ENCODE data around the gene UMOD.
"Not testable (repeated sequence)": the region's sequence is repeated elsewhere in the genome, so short reads cannot be mapped to it uniquely, and the experiment has no call there.

DNA sequence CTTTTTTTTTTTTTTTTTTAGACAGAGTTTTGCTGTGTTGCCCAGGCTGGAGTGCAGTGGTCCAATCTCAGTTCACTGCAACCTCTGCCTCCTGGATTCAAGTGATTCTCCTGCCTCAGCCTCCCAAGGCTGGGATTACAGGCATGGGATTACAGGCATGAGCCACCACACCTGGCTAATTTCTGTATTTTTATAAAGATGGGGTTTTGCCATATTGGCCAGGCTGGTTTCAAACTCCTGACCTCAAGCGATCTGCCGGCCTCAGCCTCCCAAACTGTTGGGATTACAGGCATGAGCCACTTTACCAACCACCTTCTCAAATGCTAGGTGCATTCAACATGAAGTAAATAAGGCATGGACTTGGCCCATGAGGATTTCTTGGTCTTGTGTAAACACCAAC is 31.5 kb downstream of the UMOD start:
- TF ChIP-seq, protein P1, sequence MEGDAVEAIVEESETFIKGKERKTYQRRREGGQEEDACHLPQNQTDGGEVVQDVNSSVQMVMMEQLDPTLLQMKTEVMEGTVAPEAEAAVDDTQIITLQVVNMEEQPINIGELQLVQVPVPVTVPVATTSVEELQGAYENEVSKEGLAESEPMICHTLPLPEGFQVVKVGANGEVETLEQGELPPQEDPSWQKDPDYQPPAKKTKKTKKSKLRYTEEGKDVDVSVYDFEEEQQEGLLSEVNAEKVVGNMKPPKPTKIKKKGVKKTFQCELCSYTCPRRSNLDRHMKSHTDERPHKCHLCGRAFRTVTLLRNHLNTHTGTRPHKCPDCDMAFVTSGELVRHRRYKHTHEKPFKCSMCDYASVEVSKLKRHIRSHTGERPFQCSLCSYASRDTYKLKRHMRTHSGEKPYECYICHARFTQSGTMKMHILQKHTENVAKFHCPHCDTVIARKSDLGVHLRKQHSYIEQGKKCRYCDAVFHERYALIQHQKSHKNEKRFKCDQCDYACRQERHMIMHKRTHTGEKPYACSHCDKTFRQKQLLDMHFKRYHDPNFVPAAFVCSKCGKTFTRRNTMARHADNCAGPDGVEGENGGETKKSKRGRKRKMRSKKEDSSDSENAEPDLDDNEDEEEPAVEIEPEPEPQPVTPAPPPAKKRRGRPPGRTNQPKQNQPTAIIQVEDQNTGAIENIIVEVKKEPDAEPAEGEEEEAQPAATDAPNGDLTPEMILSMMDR (conservative IDR thresholded peaks at IDR 0.05; ENCODE audit: low read length) = not testable (repeated sequence)
- TF ChIP-seq EZH2phosphoT487 (IDR thresholded peaks at IDR 0.05; ENCODE audit: borderline replicate concordance) = not testable (repeated sequence)

Data from Loucy (cell line).